GM20000 (cell line): ENCODE data around the gene SDCCAG8.

Experiments
- DNase-seq: peaks from one replicate; pipeline ENCODE4 v3.0.0; 2012; ENCODE audit warnings: low spot score
- CTCF ChIP-seq: IDR thresholded peaks from 2 replicates; pipeline ENCODE4 v1.5.1; 2012; ENCODE audit warnings: mild to moderate bottlenecking, control low read depth; ENCODE audit errors: extremely low read depth, missing control alignments

Gene SDCCAG8

GRCh38 chr1:243254927-243255790 is 682 bp upstream of the SDCCAG8 start, which contains the start of gene CEP170:
Gene CEP170, minus strand, starts transcription at chr1:243255281. Its CDS starts 30,001 bp downstream, at chr1:243225280.
- TF ChIP-seq CTCF: no peak
- peak; percentile 90 for DNase-seq

GRCh38 chr1:243256590-243256989 is 749 bp downstream of the SDCCAG8 start:
- no peak for DNase-seq
- TF ChIP-seq CTCF: no peak

GRCh38 chr1:243257189-243257588 is 1.3 kb downstream of the SDCCAG8 start:
- TF ChIP-seq CTCF: no peak
- DNase-seq: no peak

- TF ChIP-seq CTCF: no peak
- DNase-seq: no peak
Measured at GRCh38 chr1:243258731-243259130, 2.9 kb downstream of the SDCCAG8 start.

- no peak for TF ChIP-seq CTCF
- no peak for DNase-seq
Measured at GRCh38 chr1:243260221-243260880, 4.5 kb downstream of the SDCCAG8 start.

GRCh38 chr1:243261390-243261789 is 5.5 kb downstream of the SDCCAG8 start:
- no peak for DNase-seq
- TF ChIP-seq CTCF: no peak

GRCh38 chr1:243264717-243265116 is 8.9 kb downstream of the SDCCAG8 start:
- TF ChIP-seq CTCF: no peak
- DNase-seq: no peak
